Endothelial cell of umbilical vein (primary cell): ENCODE results near the gene OPRM1.

Experiments used
- EZH2 ChIP-seq: IDR thresholded peaks from 2 replicates; pipeline ENCODE4 v1.6.1; 2012; ENCODE audit warnings: borderline replicate concordance, low read depth, mild to moderate bottlenecking, moderate library complexity, low read length, inconsistent platforms; ENCODE audit not compliant: severe bottlenecking
- FOS ChIP-seq: IDR thresholded peaks from 2 replicates; pipeline ENCODE4 v1.6.1; 2011; ENCODE audit warnings: mild to moderate bottlenecking, low read length, moderate library complexity, borderline replicate concordance; ENCODE audit not compliant: insufficient read depth
- JUN ChIP-seq: IDR thresholded peaks from 2 replicates; pipeline ENCODE4 v1.6.1; 2011; ENCODE audit warnings: borderline replicate concordance, low read depth; ENCODE audit not compliant: insufficient read length, insufficient read depth
- MYC ChIP-seq: IDR thresholded peaks from one replicate; pipeline ENCODE4 v1.6.1; 2011; ENCODE audit warnings: mild to moderate bottlenecking, low read depth, low read length
- POLR2A ChIP-seq: IDR thresholded peaks from 2 replicates; pipeline ENCODE4 v1.6.1; 2012; ENCODE audit warnings: low read depth, mild to moderate bottlenecking, control low read depth, low read length
- POLR2AphosphoS5 ChIP-seq: IDR thresholded peaks from 2 replicates; pipeline ENCODE4 v1.6.1; 2012; ENCODE audit warnings: low read depth, mild to moderate bottlenecking, control low read depth, low read length, moderate library complexity; ENCODE audit not compliant: insufficient read depth
- TF ChIP-seq, protein P1 (sequence below), 2 donors: IDR thresholded peaks; 1 replicate in 1 of 2; 2 replicates in 1 of 2; pipeline ENCODE4 v1.5.1; 2011; ENCODE audit warnings: low read length in 2 of 2, mild to moderate bottlenecking in 2 of 2, moderate library complexity in 2 of 2, control low read depth in 1 of 2, inconsistent platforms in 1 of 2, low read depth in 1 of 2; ENCODE audit not compliant: insufficient read depth in 1 of 2; ENCODE audit errors: extremely low read depth in 1 of 2
- TF ChIP-seq, protein P2 (sequence below): IDR thresholded peaks from 2 replicates; pipeline ENCODE4 v1.6.1; 2011; ENCODE audit not compliant: insufficient read depth, insufficient read length

DNA sequence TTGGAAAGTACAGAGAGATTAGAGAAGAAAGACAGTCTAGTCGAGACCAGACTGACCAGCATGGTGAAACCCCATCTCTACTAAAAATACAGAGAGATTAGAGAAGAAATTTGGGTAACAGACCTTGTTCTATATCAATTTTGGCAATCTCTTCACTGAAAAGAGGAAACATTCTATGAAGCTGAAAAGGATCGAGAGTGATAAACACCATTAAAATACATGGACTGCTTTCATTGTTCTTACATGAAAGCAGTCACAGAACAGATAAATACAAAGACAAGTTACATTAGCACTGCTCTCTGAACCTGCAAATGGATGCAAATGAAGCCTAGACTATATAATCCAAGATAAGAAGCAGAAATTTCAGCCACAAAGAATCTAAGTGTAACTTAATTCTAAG, 8.4 kb upstream of the OPRM1 start:
- TF ChIP-seq, protein P1, sequence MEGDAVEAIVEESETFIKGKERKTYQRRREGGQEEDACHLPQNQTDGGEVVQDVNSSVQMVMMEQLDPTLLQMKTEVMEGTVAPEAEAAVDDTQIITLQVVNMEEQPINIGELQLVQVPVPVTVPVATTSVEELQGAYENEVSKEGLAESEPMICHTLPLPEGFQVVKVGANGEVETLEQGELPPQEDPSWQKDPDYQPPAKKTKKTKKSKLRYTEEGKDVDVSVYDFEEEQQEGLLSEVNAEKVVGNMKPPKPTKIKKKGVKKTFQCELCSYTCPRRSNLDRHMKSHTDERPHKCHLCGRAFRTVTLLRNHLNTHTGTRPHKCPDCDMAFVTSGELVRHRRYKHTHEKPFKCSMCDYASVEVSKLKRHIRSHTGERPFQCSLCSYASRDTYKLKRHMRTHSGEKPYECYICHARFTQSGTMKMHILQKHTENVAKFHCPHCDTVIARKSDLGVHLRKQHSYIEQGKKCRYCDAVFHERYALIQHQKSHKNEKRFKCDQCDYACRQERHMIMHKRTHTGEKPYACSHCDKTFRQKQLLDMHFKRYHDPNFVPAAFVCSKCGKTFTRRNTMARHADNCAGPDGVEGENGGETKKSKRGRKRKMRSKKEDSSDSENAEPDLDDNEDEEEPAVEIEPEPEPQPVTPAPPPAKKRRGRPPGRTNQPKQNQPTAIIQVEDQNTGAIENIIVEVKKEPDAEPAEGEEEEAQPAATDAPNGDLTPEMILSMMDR (IDR thresholded peaks at IDR 0.05; ENCODE audit: extremely low read depth in 1 of 2, insufficient read depth in 1 of 2, low read depth in 1 of 2, low read length in 2 of 2), result no peak
- TF ChIP-seq POLR2A, result no peak
- TF ChIP-seq EZH2, result no peak
- TF ChIP-seq POLR2AphosphoS5, result no peak
- no peak for TF ChIP-seq FOS
- no peak for TF ChIP-seq JUN
- TF ChIP-seq, protein P2, sequence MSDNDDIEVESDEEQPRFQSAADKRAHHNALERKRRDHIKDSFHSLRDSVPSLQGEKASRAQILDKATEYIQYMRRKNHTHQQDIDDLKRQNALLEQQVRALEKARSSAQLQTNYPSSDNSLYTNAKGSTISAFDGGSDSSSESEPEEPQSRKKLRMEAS, result no peak
- no peak for TF ChIP-seq MYC
